ENCODE measurements around the gene SHB. TPM values are rescaled to one million over a fixed set of nuclear protein-coding genes. Genes with fewer than 3 reads are reported as not detected.

SHB gene
- total RNA-seq, 2 experiments from 2014 or later = 0.41 to 1.0 TPM

GRCh38 chr9:38062106-38062497 is 6.9 kb downstream of the SHB start:
- TF ChIP-seq CTCF (conservative IDR thresholded peaks at IDR 0.05; ENCODE audit: low read length) = no peak
- TF ChIP-seq EZH2phosphoT487 (IDR thresholded peaks at IDR 0.05; ENCODE audit: borderline replicate concordance, low read depth, low read length) = no peak
- H3K4me2 ChIP-seq (ENCODE audit: low read length) = no peak overlapping the region
- BruUV-seq (replicated peaks) = no TSS peak

DNA sequence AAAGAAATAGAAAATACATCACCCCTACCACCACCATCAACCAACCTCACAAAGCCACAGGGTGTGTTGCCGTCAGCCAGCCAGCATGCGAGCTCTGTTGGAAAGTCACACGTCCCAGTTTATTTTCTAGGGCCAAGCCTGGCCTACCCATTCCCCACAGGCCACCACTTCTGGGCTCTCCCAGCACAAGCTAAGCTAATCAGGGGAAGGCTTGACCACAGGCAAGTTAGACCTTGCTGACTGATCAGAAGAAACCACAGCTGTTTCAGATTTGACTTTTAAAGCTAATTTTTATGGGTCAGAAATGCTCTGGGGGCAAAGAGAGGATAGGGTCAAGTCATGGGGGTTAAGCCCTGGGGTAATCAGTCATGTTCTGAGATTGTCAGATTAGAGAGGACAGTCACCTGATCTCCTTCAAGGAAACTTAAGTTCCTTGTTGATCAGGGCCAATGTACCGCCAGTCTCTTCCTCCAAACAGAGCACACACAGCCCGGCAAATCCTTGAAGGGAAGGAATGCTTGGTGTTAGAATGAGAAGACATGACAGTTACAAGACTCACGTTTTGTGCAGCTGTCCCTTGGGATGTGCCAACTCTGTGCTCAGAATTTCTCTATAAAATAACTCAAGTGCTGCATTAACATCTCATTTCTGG is 7.6 kb downstream of the SHB start:
- Histone ChIP-seq H3K27ac (ENCODE audit: low read depth, low read length, poor library complexity, severe bottlenecking) (no peak overlapping the region), H3K36me3 (ENCODE audit: insufficient read depth, low read length) (no peaks in the 10 kb centered on the region), H4K20me1 (ENCODE audit: insufficient read depth, low read length) (no peaks in the 10 kb centered on the region; the same call in 1 of the 2 replicates), H3K4me2 (ENCODE audit: low read length) (no peak overlapping the region), H3K9me3 (ENCODE audit: low read length) (no peaks in the 10 kb centered on the region), H3K9me2 (ENCODE audit: insufficient read depth, low read length) (no peaks in the 10 kb centered on the region), H2AFZ (ENCODE audit: low read length) (no peak overlapping the region), H3K4me3 (ENCODE audit: low read depth, low read length, poor library complexity, severe bottlenecking) (no peak overlapping the region), H3K4me1 (ENCODE audit: insufficient read depth, low read length, poor library complexity, severe bottlenecking) (no peaks in the 10 kb centered on the region), H3K79me2 (ENCODE audit: insufficient read depth, low read depth, low read length) (no peaks in the 10 kb centered on the region)
- intact Hi-C loops (cut with micrococcal nuclease; ENCODE audit: unreplicated experiment) = no loop called here
- POLR2A ChIA-PET = interaction anchor here (1.0 kb wide), 1 partner anchor 293 kb away, joined by 4 read pairs; no protein-coding TSS in a partner anchor
- TF ChIP-seq CTCF (conservative IDR thresholded peaks at IDR 0.05; ENCODE audit: low read length) = no peak
- no peak for TF ChIP-seq EZH2phosphoT487 (IDR thresholded peaks at IDR 0.05; ENCODE audit: borderline replicate concordance, low read depth, low read length)
- BruUV-seq (replicated peaks) = no TSS peak
- CTCF ChIA-PET (ENCODE audit: unreplicated experiment) = no interaction called here
- no peak for DNase-seq (ENCODE audit: low spot score)

More at GRCh38 chr9:38062106-38062497, 6.9 kb downstream of the SHB start:
- H3K27ac ChIP-seq (ENCODE audit: low read depth, low read length, poor library complexity, severe bottlenecking) = no peak overlapping the region
- H3K9me2 ChIP-seq (ENCODE audit: insufficient read depth, low read length) = no peaks in the 10 kb centered on the region
- no peaks in the 10 kb centered on the region for H3K9me3 ChIP-seq (ENCODE audit: low read length)
- POLR2A ChIA-PET = no interaction called here
- intact Hi-C loops (cut with micrococcal nuclease; ENCODE audit: unreplicated experiment) = no loop called here
- no peaks in the 10 kb centered on the region; the same call in 1 of the 2 replicates for H4K20me1 ChIP-seq (ENCODE audit: insufficient read depth, low read length)
- no peaks in the 10 kb centered on the region for H3K79me2 ChIP-seq (ENCODE audit: insufficient read depth, low read depth, low read length)
- CTCF ChIA-PET (ENCODE audit: unreplicated experiment) = no interaction called here
- no peaks in the 10 kb centered on the region for H3K36me3 ChIP-seq (ENCODE audit: insufficient read depth, low read length)
- no peaks in the 10 kb centered on the region for H3K4me1 ChIP-seq (ENCODE audit: insufficient read depth, low read length, poor library complexity, severe bottlenecking)
- H3K4me3 ChIP-seq (ENCODE audit: low read depth, low read length, poor library complexity, severe bottlenecking) = no peak overlapping the region
- no peak overlapping the region for H2AFZ ChIP-seq (ENCODE audit: low read length)
- DNase-seq (ENCODE audit: low spot score) = no peak

GRCh38 chr9:38060681-38061080 is 8.3 kb downstream of the SHB start:
- ChIA-PET POLR2A (interaction anchor here (1.0 kb wide), 1 partner anchor 293 kb away, joined by 4 read pairs; no protein-coding TSS in a partner anchor), CTCF (ENCODE audit: unreplicated experiment) (no interaction called here)
- DNase-seq (ENCODE audit: low spot score) = no peak
- H3K9me2 ChIP-seq (ENCODE audit: insufficient read depth, low read length) = no peaks in the 10 kb centered on the region
- TF ChIP-seq CTCF (conservative IDR thresholded peaks at IDR 0.05; ENCODE audit: low read length) (no peak), EZH2phosphoT487 (IDR thresholded peaks at IDR 0.05; ENCODE audit: borderline replicate concordance, low read depth, low read length) (no peak)
- BruUV-seq (replicated peaks) = no TSS peak
- no peak overlapping the region for H2AFZ ChIP-seq (ENCODE audit: low read length)
- no peaks in the 10 kb centered on the region for H3K9me3 ChIP-seq (ENCODE audit: low read length)
- H4K20me1 ChIP-seq (ENCODE audit: insufficient read depth, low read length) = no peaks in the 10 kb centered on the region; the same call in 1 of the 2 replicates
- no peaks in the 10 kb centered on the region for H3K36me3 ChIP-seq (ENCODE audit: insufficient read depth, low read length)
- no peaks in the 10 kb centered on the region for H3K4me1 ChIP-seq (ENCODE audit: insufficient read depth, low read length, poor library complexity, severe bottlenecking)
- H3K79me2 ChIP-seq (ENCODE audit: insufficient read depth, low read depth, low read length) = no peaks in the 10 kb centered on the region
- no peak overlapping the region for H3K27ac ChIP-seq (ENCODE audit: low read depth, low read length, poor library complexity, severe bottlenecking)
- no peak overlapping the region for H3K4me2 ChIP-seq (ENCODE audit: low read length)
- H3K4me3 ChIP-seq (ENCODE audit: low read depth, low read length, poor library complexity, severe bottlenecking) = no peak overlapping the region
- intact Hi-C loops (cut with micrococcal nuclease; ENCODE audit: unreplicated experiment) = no loop called here
